ENCODE measurements around the gene WDR27.

The WDR27 gene

GRCh38 chr6:169723200-169723909 lies 21.5 kb upstream of the WDR27 start:
- no peak for TF ChIP-seq CTCF (conservative IDR thresholded peaks at IDR 0.05; ENCODE audit: low read depth, low read length)
- DNase-seq (ENCODE audit: low read depth), result peak; percentile 86
- peak overlapping the region; percentile 73 for H3K4me3 ChIP-seq (ENCODE audit: low read depth, low read length)

GRCh38 chr6:169722362-169723199 lies 20.8 kb upstream of the WDR27 start:
- TF ChIP-seq CTCF (conservative IDR thresholded peaks at IDR 0.05; ENCODE audit: low read depth, low read length), result no peak
- peak overlapping the region; percentile 73 for H3K4me3 ChIP-seq (ENCODE audit: low read depth, low read length)
- peak; percentile 78 for DNase-seq (ENCODE audit: low read depth)

GRCh38 chr6:169720207-169720855 lies 18.5 kb upstream of the WDR27 start:
- peak; percentile 31 for TF ChIP-seq CTCF (conservative IDR thresholded peaks at IDR 0.05; ENCODE audit: low read depth, low read length)
- no peak overlapping the region for H3K4me3 ChIP-seq (ENCODE audit: low read depth, low read length)
- DNase-seq (ENCODE audit: low read depth), result no peak

DNA sequence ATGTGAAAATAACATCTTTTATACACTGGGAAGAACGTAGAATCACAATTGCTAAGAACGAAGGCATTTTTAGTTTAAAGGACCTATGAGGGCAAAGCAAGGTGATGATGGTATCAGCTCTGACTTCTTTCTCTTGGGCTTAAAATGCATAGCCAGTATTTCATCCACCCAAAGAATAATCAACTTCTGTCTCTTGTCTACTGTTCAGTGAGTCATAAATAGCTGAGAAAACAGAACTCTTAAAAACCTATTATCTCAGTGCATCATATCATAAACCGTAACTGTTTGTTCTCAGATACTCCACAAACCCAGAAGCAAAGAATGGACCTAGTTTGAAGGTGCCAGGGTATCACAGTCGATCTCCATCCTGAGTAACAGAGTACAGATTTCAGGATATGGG lies 17.3 kb upstream of the WDR27 start:
- DNase-seq (ENCODE audit: low read depth), result no peak
- no peak for TF ChIP-seq CTCF (conservative IDR thresholded peaks at IDR 0.05; ENCODE audit: low read depth, low read length)
- H3K4me3 ChIP-seq (ENCODE audit: low read depth, low read length), result no peak overlapping the region

GRCh38 chr6:169714595-169714994 lies 12.8 kb upstream of the WDR27 start:
- TF ChIP-seq CTCF (conservative IDR thresholded peaks at IDR 0.05; ENCODE audit: low read depth, low read length), result no peak
- no peak overlapping the region for H3K4me3 ChIP-seq (ENCODE audit: low read depth, low read length)
- DNase-seq (ENCODE audit: low read depth), result no peak

GRCh38 chr6:169714178-169714577 lies 12.3 kb upstream of the WDR27 start:
- no peak overlapping the region for H3K4me3 ChIP-seq (ENCODE audit: low read depth, low read length)
- no peak for TF ChIP-seq CTCF (conservative IDR thresholded peaks at IDR 0.05; ENCODE audit: low read depth, low read length)
- no peak for DNase-seq (ENCODE audit: low read depth)
